Neuron (in vitro differentiated cells): ENCODE results near the gene LRRC49.
"Not testable (repeated sequence)": the region's sequence is repeated elsewhere in the genome, so short reads cannot be mapped to it uniquely, and the experiment has no call there.

ENCODE experiments used
- H2AFZ ChIP-seq: one replicate; pipeline ENCODE4 v1.6.1; 2013; ENCODE audit warnings: low read depth, mild to moderate bottlenecking, inconsistent platforms, low read length, moderate library complexity
- H3K27me3 ChIP-seq: one replicate; pipeline ENCODE4 v1.6.1; 2013; ENCODE audit warnings: low read length; ENCODE audit not compliant: insufficient read depth
- H3K36me3 ChIP-seq: one replicate; pipeline ENCODE4 v1.6.1; 2013; ENCODE audit warnings: low read length; ENCODE audit not compliant: insufficient read depth
- H3K4me1 ChIP-seq: one replicate; pipeline ENCODE4 v1.6.1; 2013; ENCODE audit warnings: low read length; ENCODE audit not compliant: insufficient read depth
- H3K4me3 ChIP-seq: 2 replicates; pipeline ENCODE4 v1.5.1; 2013; ENCODE audit warnings: mild to moderate bottlenecking, low read length, moderate library complexity
- H3K9me3 ChIP-seq: one replicate; pipeline ENCODE4 v1.6.1; 2013; ENCODE audit warnings: low read length

The LRRC49 gene

DNA sequence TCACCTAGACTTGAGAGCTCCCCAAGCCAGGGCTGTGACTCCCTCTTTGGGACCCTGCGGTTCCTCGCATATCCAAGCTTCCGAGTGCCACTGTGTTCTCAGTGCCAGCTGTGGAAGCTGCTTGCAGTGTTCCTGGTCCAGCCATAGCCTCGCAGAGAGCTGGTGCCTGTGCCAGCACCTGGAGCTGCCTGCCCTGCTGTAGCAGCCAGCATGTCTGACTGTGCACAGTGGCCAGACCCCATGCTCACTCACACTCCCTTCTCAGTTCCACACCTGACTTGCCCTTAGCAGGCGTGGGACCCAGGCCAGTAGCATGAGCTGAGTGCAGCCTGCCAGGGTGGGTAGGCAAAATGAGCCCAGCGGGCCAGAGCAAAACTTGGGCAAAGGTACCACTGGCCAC, 25.3 kb downstream of the LRRC49 start:
- Histone ChIP-seq H3K4me3 (no peak overlapping the region), H3K9me3 (peaks cover 5% of the 10 kb centered on the region), H2AFZ (no peak overlapping the region), H3K4me1 (no peaks in the 10 kb centered on the region), H3K27me3 (no peaks in the 10 kb centered on the region), H3K36me3 (peaks cover 5% of the 10 kb centered on the region)

DNA sequence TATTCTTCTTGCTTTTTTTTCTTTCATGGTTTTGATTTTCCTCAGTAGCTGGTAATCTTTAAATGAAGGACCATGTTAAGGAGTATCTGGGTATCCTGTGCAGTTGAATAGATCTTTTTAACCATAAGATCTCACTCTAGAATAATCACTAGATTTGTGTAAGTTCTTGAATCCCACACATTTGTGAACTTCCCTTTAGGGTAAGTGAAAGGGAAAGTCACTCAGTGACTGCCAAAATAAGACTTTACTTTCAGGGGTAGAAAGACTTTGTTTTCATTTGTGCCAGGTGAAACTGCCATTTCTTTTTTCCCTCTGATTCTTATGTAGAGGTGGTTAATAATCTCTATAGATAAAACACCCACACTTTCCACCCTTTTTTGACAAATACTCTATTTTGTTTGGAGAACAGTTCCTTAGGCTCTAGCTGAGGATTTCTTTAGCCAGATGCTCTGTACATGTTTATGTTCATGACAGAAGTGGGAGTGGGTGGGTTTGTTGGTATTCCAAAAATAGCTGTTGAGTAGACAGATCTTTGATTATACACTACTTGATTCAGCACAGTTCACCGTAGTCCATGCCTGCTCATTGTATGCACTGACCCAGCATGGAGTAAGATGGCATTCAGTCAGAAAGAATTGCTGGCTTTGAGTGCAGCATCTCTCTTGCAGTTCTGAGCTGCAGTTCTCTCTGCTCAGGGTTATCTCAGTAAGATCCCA, 28.5 kb downstream of the LRRC49 start:
- Histone ChIP-seq H3K4me3 (no peak overlapping the region), H2AFZ (no peak overlapping the region), H3K4me1 (no peaks in the 10 kb centered on the region), H3K27me3 (no peaks in the 10 kb centered on the region), H3K36me3 (no peaks in the 10 kb centered on the region), H3K9me3 (peaks cover 5% of the 10 kb centered on the region)

DNA sequence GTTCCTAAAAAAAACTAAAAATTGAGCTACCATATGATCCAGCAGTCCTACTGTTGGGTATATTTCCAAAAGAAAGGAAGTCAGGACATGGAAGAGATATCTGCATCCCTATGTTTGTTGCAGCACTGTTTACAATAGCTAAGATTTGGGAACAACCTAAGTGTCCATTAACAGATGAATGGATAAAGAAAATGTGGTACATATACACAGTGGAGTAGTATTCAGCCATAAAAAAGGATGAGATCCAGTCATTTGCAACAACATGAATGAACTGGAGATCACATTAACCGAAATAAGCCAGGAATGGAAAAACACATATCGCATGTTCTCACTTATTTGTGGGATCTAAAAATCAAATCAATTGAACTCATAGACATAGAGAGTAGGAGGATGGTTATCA, 29.5 kb downstream of the LRRC49 start:
- H3K9me3 ChIP-seq: peaks cover 2% of the 10 kb centered on the region
- H3K4me3 ChIP-seq: no peak overlapping the region
- no peaks in the 10 kb centered on the region for H3K27me3 ChIP-seq
- no peaks in the 10 kb centered on the region for H3K4me1 ChIP-seq
- no peaks in the 10 kb centered on the region for H3K36me3 ChIP-seq
- H2AFZ ChIP-seq: no peak overlapping the region

DNA sequence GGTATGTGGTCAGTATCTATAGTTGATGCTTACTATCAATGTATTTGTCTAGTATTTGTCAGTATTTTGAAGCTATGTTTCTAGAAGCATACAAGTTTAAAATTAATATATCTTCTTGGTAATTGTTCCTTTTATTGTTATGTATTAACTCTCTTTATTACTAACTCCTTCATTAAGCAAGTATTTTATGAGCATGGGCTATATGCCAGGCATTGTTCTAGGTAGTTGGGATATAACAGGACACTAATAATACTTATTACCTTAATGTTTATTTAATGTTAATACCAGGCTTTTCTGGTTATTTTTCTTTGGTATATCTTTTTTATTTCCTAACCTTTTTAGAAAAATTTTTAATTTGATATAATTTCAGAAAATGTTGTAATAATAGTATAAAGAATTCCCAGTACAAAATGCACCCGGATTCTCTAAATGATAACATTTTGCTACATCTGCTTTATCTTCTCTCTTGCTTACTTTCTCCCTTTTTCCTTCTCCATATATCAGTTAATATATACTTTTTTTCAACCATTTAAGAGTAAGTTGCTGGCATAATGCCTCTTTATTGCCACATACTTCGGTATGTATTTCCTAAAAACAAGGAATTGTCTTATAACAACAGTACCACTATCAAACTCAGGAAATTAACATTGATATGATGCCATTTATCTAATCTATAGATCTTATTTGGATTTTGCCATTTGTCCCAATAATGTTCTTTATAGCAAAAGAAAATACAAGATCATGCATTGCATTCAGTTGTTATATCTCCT, 30.9 kb downstream of the LRRC49 start:
- H3K9me3 ChIP-seq: no peaks in the 10 kb centered on the region

DNA sequence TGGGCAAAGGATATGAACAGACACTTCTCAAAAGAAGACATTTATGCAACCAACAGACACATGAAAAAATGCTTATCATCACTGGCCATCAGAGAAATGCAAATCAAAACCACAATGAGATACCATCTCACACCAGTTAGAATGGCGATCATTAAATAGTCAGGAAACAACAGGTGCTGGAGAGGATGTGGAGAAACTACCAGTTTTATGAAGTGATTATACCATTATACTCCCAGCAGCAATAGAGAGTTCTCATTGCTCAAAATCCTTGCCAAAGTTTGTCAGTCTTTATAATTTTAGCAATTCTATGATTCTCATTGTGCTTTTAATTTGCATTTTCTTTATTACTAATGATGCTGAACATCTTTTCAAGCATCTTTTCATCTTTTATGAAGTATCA, 34.3 kb downstream of the LRRC49 start:
- not testable (repeated sequence) for H3K4me1 ChIP-seq, H2AFZ ChIP-seq, H3K36me3 ChIP-seq, H3K4me3 ChIP-seq, H3K9me3 ChIP-seq, H3K27me3 ChIP-seq

More for the DNA sequence above, 30.9 kb downstream of the LRRC49 start:
- Histone ChIP-seq H3K4me1 (no peaks in the 10 kb centered on the region), H3K36me3 (no peaks in the 10 kb centered on the region), H3K27me3 (no peaks in the 10 kb centered on the region), H2AFZ (no peak overlapping the region), H3K4me3 (no peak overlapping the region)

- no peaks in the 10 kb centered on the region for H3K4me1 ChIP-seq
- H3K4me3 ChIP-seq: no peak overlapping the region
- no peak overlapping the region for H2AFZ ChIP-seq
- H3K9me3 ChIP-seq: no peaks in the 10 kb centered on the region
- no peaks in the 10 kb centered on the region for H3K36me3 ChIP-seq
- no peaks in the 10 kb centered on the region for H3K27me3 ChIP-seq
Observed at GRCh38 chr15:70931821-70932220, 39.2 kb downstream of the LRRC49 start.

- H3K9me3 ChIP-seq: no peaks in the 10 kb centered on the region
- H3K4me3 ChIP-seq: no peak overlapping the region
- no peaks in the 10 kb centered on the region for H3K4me1 ChIP-seq
- no peak overlapping the region for H2AFZ ChIP-seq
- H3K36me3 ChIP-seq: no peaks in the 10 kb centered on the region
- H3K27me3 ChIP-seq: no peaks in the 10 kb centered on the region
Observed at GRCh38 chr15:70932397-70932796, 39.8 kb downstream of the LRRC49 start.

DNA sequence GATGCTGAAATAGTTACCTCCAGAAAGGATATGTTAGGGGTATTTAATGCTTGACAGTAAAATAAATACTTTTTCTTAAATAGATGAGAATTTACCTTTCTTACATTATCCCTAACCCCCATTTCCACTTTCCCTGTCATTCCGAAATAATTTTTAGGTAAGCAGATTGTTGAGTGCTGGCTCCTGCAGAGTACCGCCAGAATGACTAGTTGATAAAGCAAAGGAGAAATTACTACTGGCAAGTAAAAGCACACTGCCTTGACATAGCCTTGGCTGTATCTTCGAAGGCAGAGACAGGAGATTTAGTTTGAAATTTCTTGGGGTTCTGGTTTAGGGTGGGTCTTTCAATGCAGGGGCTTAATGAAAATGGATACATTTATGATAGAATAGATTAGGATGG, 40.8 kb downstream of the LRRC49 start:
- H3K4me3 ChIP-seq: no peak overlapping the region
- no peaks in the 10 kb centered on the region for H3K9me3 ChIP-seq
- no peaks in the 10 kb centered on the region for H3K36me3 ChIP-seq
- no peaks in the 10 kb centered on the region for H3K27me3 ChIP-seq
- no peak overlapping the region for H2AFZ ChIP-seq
- no peaks in the 10 kb centered on the region for H3K4me1 ChIP-seq

DNA sequence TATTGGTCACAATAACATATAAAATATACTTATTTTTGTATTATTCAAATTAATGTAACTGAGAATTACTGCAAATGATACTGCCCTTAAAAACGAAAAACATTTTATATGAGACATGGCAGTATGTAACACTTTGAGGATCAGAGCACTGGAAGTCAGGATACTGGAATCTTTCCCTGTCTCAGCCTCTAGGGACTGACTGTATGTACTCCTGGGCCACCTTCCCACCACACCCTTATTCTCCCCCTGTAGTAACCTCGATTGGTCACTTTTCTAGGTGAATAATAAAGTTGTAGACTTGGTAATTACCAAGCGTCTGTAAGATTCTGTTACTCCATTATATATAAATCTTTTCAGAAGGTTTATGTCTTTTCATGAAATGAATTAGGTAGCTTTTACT, 43.0 kb downstream of the LRRC49 start:
- H3K36me3 ChIP-seq: no peaks in the 10 kb centered on the region
- H3K9me3 ChIP-seq: no peaks in the 10 kb centered on the region
- H3K4me1 ChIP-seq: no peaks in the 10 kb centered on the region
- no peak overlapping the region for H3K4me3 ChIP-seq
- H3K27me3 ChIP-seq: no peaks in the 10 kb centered on the region
- H2AFZ ChIP-seq: no peak overlapping the region

- Histone ChIP-seq H3K4me3 (no peak overlapping the region), H3K9me3 (no peaks in the 10 kb centered on the region), H3K27me3 (no peaks in the 10 kb centered on the region), H2AFZ (no peak overlapping the region), H3K36me3 (no peaks in the 10 kb centered on the region), H3K4me1 (no peaks in the 10 kb centered on the region)
Observed at GRCh38 chr15:70936326-70936725, 43.7 kb downstream of the LRRC49 start.

DNA sequence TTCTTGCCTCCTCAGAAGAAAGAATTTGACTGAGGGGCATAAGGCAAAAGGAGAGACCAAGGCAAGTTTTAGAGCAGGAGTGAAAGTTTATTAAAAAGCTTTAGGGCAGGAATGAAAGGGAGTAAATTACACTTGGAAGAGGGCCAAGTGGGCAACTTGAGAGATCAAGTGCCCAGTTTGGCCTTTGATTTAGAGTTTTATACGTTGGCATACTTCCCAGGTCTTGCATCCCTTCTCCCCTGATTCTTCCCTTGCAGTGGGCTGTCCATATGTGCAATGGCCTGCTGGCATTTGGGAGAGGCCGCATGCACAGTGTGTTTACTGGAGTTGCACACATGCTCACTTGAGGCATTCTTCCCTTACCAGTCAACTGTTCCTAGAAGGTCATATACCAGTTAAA, 50.7 kb downstream of the LRRC49 start:
- H3K9me3 ChIP-seq, H3K27me3 ChIP-seq, H3K4me3 ChIP-seq, H2AFZ ChIP-seq, H3K36me3 ChIP-seq, H3K4me1 ChIP-seq: not testable (repeated sequence)

DNA sequence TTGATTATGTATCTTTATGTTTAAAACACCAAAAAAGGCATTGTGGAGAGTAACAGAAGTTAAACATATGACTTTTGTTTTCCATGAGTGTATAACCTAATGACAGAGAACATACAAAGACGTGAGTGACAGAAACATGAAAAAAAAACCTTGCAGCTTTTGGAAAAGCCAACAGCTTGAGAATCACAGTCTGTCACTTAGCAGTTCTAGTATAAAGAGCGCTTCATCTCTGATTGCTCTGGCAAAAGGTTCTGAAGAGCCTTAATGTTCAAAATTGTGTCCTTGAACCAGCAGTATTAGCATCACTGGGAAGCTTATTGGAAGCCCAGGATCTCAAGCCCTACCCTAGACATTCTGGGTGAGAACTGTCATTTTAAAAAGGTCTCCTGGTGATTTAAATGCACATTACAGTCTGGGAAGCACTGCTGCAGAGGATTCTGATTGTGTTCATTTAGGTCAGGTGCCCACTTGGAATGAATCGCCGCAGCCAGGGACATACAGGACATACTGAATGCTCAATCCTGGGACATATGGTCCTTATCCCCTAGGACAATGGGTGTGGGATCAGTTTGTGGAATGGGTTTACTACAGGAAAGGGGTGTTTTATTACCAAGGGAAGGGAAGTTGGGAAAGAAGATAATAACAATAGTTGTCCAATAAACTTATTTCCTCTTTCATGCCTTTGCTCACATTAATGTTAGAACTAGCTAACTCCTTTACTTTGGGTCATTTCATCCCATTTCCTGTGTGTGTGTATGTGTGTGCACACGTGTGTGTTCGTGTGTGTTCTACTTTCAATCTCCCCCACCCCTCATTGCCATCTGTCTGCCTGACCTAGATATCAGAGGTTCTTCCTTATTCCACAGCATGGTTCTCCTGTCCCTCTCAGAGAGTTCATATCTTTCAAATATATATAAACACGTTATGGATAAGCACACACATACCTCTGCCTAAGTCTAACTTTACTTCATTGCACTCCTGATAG, 55.0 kb downstream of the LRRC49 start:
- H3K36me3 ChIP-seq: no peaks in the 10 kb centered on the region
- no peak overlapping the region for H2AFZ ChIP-seq
- H3K4me1 ChIP-seq: no peaks in the 10 kb centered on the region
- no peak overlapping the region for H3K4me3 ChIP-seq
- no peaks in the 10 kb centered on the region for H3K9me3 ChIP-seq
- no peaks in the 10 kb centered on the region for H3K27me3 ChIP-seq

DNA sequence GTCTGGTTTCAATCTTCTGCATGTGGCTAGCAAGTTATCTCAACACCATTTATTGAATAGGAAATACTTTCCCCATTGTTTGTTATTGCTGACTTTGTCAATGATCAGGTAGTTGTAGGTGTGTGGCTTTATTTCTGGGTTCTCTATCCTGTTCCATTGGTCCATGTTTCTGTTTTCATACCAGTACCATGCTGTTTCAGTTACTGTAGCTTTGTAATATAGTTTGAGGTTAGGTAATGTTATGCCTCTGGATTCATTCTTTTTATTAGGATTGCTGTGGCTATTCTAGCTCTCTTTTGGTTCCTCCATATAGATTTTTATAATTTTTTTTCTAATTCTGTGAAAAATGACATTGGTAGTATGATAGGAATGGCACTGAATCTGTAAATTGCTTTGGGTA, 58.3 kb downstream of the LRRC49 start:
- no peak overlapping the region for H3K4me3 ChIP-seq
- no peaks in the 10 kb centered on the region for H3K9me3 ChIP-seq
- H3K4me1 ChIP-seq: no peaks in the 10 kb centered on the region
- no peak overlapping the region for H2AFZ ChIP-seq
- no peaks in the 10 kb centered on the region for H3K27me3 ChIP-seq
- no peaks in the 10 kb centered on the region for H3K36me3 ChIP-seq
